SU-DHL-6 (cell line): Measurements from ENCODE around the gene GPRC5B.

ENCODE experiments used
- H2AFZ ChIP-seq: fragments of 200-600 bp; sonication (generic); 2 replicates; pipeline ENCODE4 v1.6.1; 2014; ENCODE audit warnings: low read depth, mild to moderate bottlenecking, moderate library complexity, mixed read lengths, antibody characterized with exemption, low read length; ENCODE audit not compliant: severe bottlenecking
- H3F3A ChIP-seq: fragments of 200-600 bp; shearing (Covaris generic); 2 replicates; pipeline ENCODE4 v1.6.0; 2016; ENCODE audit warnings: antibody characterized with exemption, mild to moderate bottlenecking; ENCODE audit not compliant: insufficient read depth
- H3K27ac ChIP-seq: fragments of 200-600 bp; sonication (generic); 2 replicates; pipeline ENCODE4 v1.5.1; 2016; ENCODE audit warnings: low read depth, mild to moderate bottlenecking, low read length, moderate library complexity, mixed read lengths
- H3K27me3 ChIP-seq: fragments of 200-600 bp; sonication (generic), shearing (Covaris generic); 2 replicates; pipeline ENCODE4 v1.6.0; 2014; ENCODE audit warnings: mild to moderate bottlenecking, low read length
- H3K36me3 ChIP-seq: fragments of 200-600 bp; sonication (generic); 2 replicates; pipeline ENCODE4 v1.6.1; 2014; ENCODE audit warnings: mild to moderate bottlenecking, low read length, mixed read lengths
- H3K4me2 ChIP-seq: fragments of 300-600, 200-600 bp; shearing (Covaris generic), sonication (generic); 2 replicates; pipeline ENCODE4 v1.6.0; 2014; ENCODE audit warnings: low read length, low read depth, mild to moderate bottlenecking; ENCODE audit not compliant: poor library complexity, severe bottlenecking
- H3K4me3 ChIP-seq: fragments of 200-600 bp; sonication (generic); 2 replicates; pipeline ENCODE4 v1.5.1; 2014; ENCODE audit warnings: antibody characterized with exemption, low read length, mild to moderate bottlenecking, mixed read lengths; ENCODE audit not compliant: insufficient read depth, poor library complexity, severe bottlenecking
- H3K79me2 ChIP-seq: fragments of 200-600 bp; sonication (generic); 2 replicates; pipeline ENCODE4 v1.6.1; 2014; ENCODE audit warnings: mild to moderate bottlenecking, low read length, moderate library complexity; ENCODE audit not compliant: insufficient read depth
- H3K9ac ChIP-seq: fragments of 200-600 bp; sonication (generic); 2 replicates; pipeline ENCODE4 v1.7.0; 2014; ENCODE audit warnings: mild to moderate bottlenecking, low read length
- H3K9me2 ChIP-seq: fragments of 200-600 bp; sonication (generic); replicated peaks from 2 replicates; pipeline ENCODE4 v1.6.1; 2014; ENCODE audit warnings: low read length; ENCODE audit not compliant: insufficient read depth
- H3K9me3 ChIP-seq: fragments of 200-600 bp; sonication (generic); 2 replicates; pipeline ENCODE4 v1.6.1; 2014; ENCODE audit warnings: low read length, mixed read lengths; ENCODE audit not compliant: insufficient read depth
- H4K20me1 ChIP-seq: fragments of 200-600 bp; sonication (generic); 2 replicates; pipeline ENCODE4 v1.6.1; 2014; ENCODE audit warnings: low read depth, mild to moderate bottlenecking, antibody characterized with exemption, low read length, moderate library complexity, mixed read lengths
- CTCF ChIP-seq: fragments of 200-600 bp; sonication (generic); IDR thresholded peaks from one replicate; pipeline ENCODE4 v1.5.1; 2017; ENCODE audit warnings: antibody characterized with exemption, mild to moderate bottlenecking, low read length, moderate library complexity; ENCODE audit not compliant: insufficient read depth, poor library complexity, severe bottlenecking
- EZH2phosphoT487 ChIP-seq: fragments of 200-600 bp; sonication (generic), shearing (Covaris generic); conservative IDR thresholded peaks from 2 replicates; pipeline ENCODE4 v1.6.1; 2018; ENCODE audit warnings: mild to moderate bottlenecking, antibody characterized with exemption, low read length, moderate library complexity, mixed read lengths

The GPRC5B gene

GRCh38 chr16:19833581-19833980 is 51.1 kb downstream of the GPRC5B start:
- Histone ChIP-seq H4K20me1 (no peaks in the 10 kb centered on the region), H3K27me3 (no peaks in the 10 kb centered on the region), H3K27ac (no peak overlapping the region), H3K9me2 (no peaks in the 10 kb centered on the region), H3F3A (no peaks in the 10 kb centered on the region), H3K4me2 (no peak overlapping the region), H2AFZ (no peak overlapping the region), H3K9ac (no peak overlapping the region), H3K4me3 (no peak overlapping the region), H3K36me3 (no peaks in the 10 kb centered on the region), H3K79me2 (no peaks in the 10 kb centered on the region), H3K9me3 (no peaks in the 10 kb centered on the region)
- no peak for TF ChIP-seq EZH2phosphoT487

- Histone ChIP-seq H3K27ac (no peak overlapping the region), H3K36me3 (no peaks in the 10 kb centered on the region), H3K9ac (no peak overlapping the region), H4K20me1 (no peaks in the 10 kb centered on the region), H3K4me2 (no peak overlapping the region), H3K79me2 (no peaks in the 10 kb centered on the region), H2AFZ (no peak overlapping the region), H3K9me2 (no peaks in the 10 kb centered on the region), H3F3A (no peaks in the 10 kb centered on the region), H3K4me3 (no peak overlapping the region), H3K9me3 (no peaks in the 10 kb centered on the region), H3K27me3 (no peaks in the 10 kb centered on the region)
- TF ChIP-seq CTCF (no peak), EZH2phosphoT487 (no peak)
These were observed 51.5 kb downstream of the GPRC5B start for GRCh38 chr16:19833176-19833575.

- Histone ChIP-seq H3K9ac (no peak overlapping the region), H4K20me1 (no peaks in the 10 kb centered on the region), H3F3A (no peaks in the 10 kb centered on the region), H3K4me3 (no peak overlapping the region), H3K36me3 (no peaks in the 10 kb centered on the region), H3K4me2 (no peak overlapping the region), H3K27me3 (no peaks in the 10 kb centered on the region), H3K9me3 (no peaks in the 10 kb centered on the region), H2AFZ (no peak overlapping the region), H3K9me2 (no peaks in the 10 kb centered on the region), H3K79me2 (no peaks in the 10 kb centered on the region), H3K27ac (no peak overlapping the region)
- TF ChIP-seq CTCF (no peak), EZH2phosphoT487 (no peak)
These were observed 53.0 kb downstream of the GPRC5B start for GRCh38 chr16:19831678-19832077.

GRCh38 chr16:19830902-19831560 is 53.6 kb downstream of the GPRC5B start:
- Histone ChIP-seq H3K36me3 (no peaks in the 10 kb centered on the region), H3K27ac (no peak overlapping the region), H3F3A (no peaks in the 10 kb centered on the region), H3K27me3 (no peaks in the 10 kb centered on the region), H3K9me3 (no peaks in the 10 kb centered on the region), H3K9me2 (no peaks in the 10 kb centered on the region), H2AFZ (no peak overlapping the region), H3K4me2 (no peak overlapping the region), H4K20me1 (no peaks in the 10 kb centered on the region), H3K79me2 (no peaks in the 10 kb centered on the region), H3K4me3 (no peak overlapping the region), H3K9ac (no peak overlapping the region)
- TF ChIP-seq CTCF (no peak), EZH2phosphoT487 (no peak)
